WTC11 (cell line): ENCODE measurements around the gene SLC15A1. TPM values are rescaled to one million over a fixed set of nuclear protein-coding genes. Genes with fewer than 3 reads are reported as not detected.

ENCODE experiments used
- ATAC-seq: fragments of 200-7000 bp; cut with Tn5 transposase; 2 replicates; pipeline ENCODE4 v1.10.0; 2021; ENCODE audit warnings: mild to moderate bottlenecking, moderate library complexity
- CTCF ChIA-PET: fragments of 300-600 bp; sonication (Branson Sonifier 250); formaldehyde crosslinking; loops from one replicate; lab custom pipeline; 2021; ENCODE audit warnings: antibody characterized with exemption; lab: Charles Lee
- POLR2A ChIA-PET: fragments of 350-600 bp; sonication (Branson Sonifier 250); formaldehyde crosslinking; loops from one replicate; lab custom pipeline; 2021; ENCODE audit warnings: antibody characterized with exemption; lab: Charles Lee
- DNase-seq: peaks from one replicate; pipeline ENCODE4 v3.0.0; 2021; ENCODE audit warnings: low spot score
- H3K27ac Mint-ChIP-seq: 2 replicates; pipeline ENCODE4 v1.8.0; 2021; ENCODE audit warnings: mixed read lengths
- H3K27me3 Mint-ChIP-seq: 2 replicates; pipeline ENCODE4 v1.8.0; 2021; ENCODE audit warnings: low read depth, mild to moderate bottlenecking, moderate library complexity, mixed read lengths
- H3K36me3 Mint-ChIP-seq: 2 replicates; pipeline ENCODE4 v1.8.0; 2021; ENCODE audit warnings: mixed read lengths
- H3K4me1 Mint-ChIP-seq: 2 replicates; pipeline ENCODE4 v1.8.0; 2022; ENCODE audit warnings: mixed read lengths
- H3K4me3 Mint-ChIP-seq: 2 replicates; pipeline ENCODE4 v1.8.0; 2021; ENCODE audit warnings: mild to moderate bottlenecking, moderate library complexity, mixed read lengths
- H3K9me3 Mint-ChIP-seq: 2 replicates; pipeline ENCODE4 v1.8.0; 2021; ENCODE audit warnings: mixed read lengths
- ESRRA ChIP-seq: sonication (generic); formaldehyde crosslinking; IDR thresholded peaks from 2 replicates; pipeline ENCODE4 v1.8.1; 2022; ENCODE audit warnings: mild to moderate bottlenecking, missing genetic modification reagents, borderline replicate concordance
- GABPB1 ChIP-seq: sonication (generic); formaldehyde crosslinking; IDR thresholded peaks from 2 replicates; pipeline ENCODE4 v1.8.1; 2023; ENCODE audit warnings: mild to moderate bottlenecking, missing genetic modification reagents
- NFATC4 ChIP-seq: fragments of 250-450 bp; sonication (Bioruptor Pico); IDR thresholded peaks from 2 replicates; pipeline ENCODE4 v1.9.0; 2021; ENCODE audit warnings: mild to moderate bottlenecking
- NFYB ChIP-seq: sonication (generic); formaldehyde crosslinking; conservative IDR thresholded peaks from 2 replicates; pipeline ENCODE4 v1.8.0; 2022; ENCODE audit warnings: low read depth, missing genetic modification reagents
- OVOL2 ChIP-seq: fragments of 250-450 bp; sonication (Bioruptor Pico); IDR thresholded peaks from 2 replicates; pipeline ENCODE4 v1.9.0; 2021; ENCODE audit warnings: mild to moderate bottlenecking, borderline replicate concordance
- TEAD1 ChIP-seq: sonication (generic); formaldehyde crosslinking; IDR thresholded peaks from 2 replicates; pipeline ENCODE4 v1.8.0; 2022; ENCODE audit warnings: mild to moderate bottlenecking, missing genetic modification reagents
- total RNA-seq: library from RNA; stranded (reverse); gene quantifications from 3 replicates; pipeline ENCODE4 v1.2.3, GENCODE V29; 2021
- TF ChIP-seq, protein P1 (sequence below): sonication (generic); formaldehyde crosslinking; IDR thresholded peaks from 2 replicates; pipeline ENCODE4 v1.8.1; 2023; ENCODE audit warnings: mild to moderate bottlenecking, missing genetic modification reagents, moderate library complexity
- TF ChIP-seq, protein P2 (sequence below): fragments of 250-450 bp; sonication (Bioruptor Pico); IDR thresholded peaks from 2 replicates; pipeline ENCODE4 v1.9.0; 2021; ENCODE audit warnings: mild to moderate bottlenecking
- TF ChIP-seq, protein P3 (sequence below): sonication (generic); formaldehyde crosslinking; IDR thresholded peaks from 2 replicates; pipeline ENCODE4 v1.8.1; 2022; ENCODE audit warnings: low read depth, missing genetic modification reagents, borderline replicate concordance
- TF ChIP-seq, protein P4 (sequence below): sonication (generic); formaldehyde crosslinking; IDR thresholded peaks from 2 replicates; pipeline ENCODE4 v1.8.0; 2022; ENCODE audit warnings: missing genetic modification reagents
- TF ChIP-seq, protein P5 (sequence below): sonication (generic); formaldehyde crosslinking; IDR thresholded peaks from 2 replicates; pipeline ENCODE4 v1.8.0; 2022; ENCODE audit warnings: mild to moderate bottlenecking, missing genetic modification reagents
- TF ChIP-seq, protein P6 (sequence below): sonication (generic); formaldehyde crosslinking; IDR thresholded peaks from 2 replicates; pipeline ENCODE4 v1.8.0; 2022; ENCODE audit warnings: mild to moderate bottlenecking, missing genetic modification reagents
- TF ChIP-seq, protein P7 (sequence below): fragments of 200-600 bp; IDR thresholded peaks from 2 replicates; pipeline ENCODE4 v1.8.0; 2022; ENCODE audit warnings: antibody characterized with exemption
- TF ChIP-seq, protein P8 (sequence below): sonication (generic); formaldehyde crosslinking; IDR thresholded peaks from 2 replicates; pipeline ENCODE4 v1.8.1; 2023; ENCODE audit warnings: mild to moderate bottlenecking, missing genetic modification reagents

The SLC15A1 gene
- total RNA-seq, 1 experiment from 2014 or later: 2.3 TPM

DNA sequence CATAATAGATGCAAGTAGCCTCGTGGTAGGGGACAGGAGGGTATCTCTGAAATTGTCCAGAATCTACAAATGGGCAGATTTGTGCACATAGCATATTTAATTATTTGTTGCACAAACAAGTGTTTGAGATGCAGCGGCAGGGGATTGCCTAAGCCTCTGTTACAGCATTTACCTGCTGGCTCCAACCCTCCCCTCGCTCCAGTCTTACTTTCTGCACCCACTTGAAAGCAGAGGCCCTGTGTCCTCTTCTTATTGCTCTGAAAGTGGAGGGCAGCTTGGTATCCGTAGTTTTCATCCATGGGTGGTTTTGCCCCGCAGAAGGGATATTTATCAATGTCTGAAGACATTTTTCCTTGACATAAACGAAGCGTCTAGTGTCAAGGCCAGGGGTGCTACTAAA, 102.6 kb downstream of the SLC15A1 start:
- POLR2A ChIA-PET: no interaction called here
- Mint-ChIP-seq H3K27me3 (no peaks in the 10 kb centered on the region), H3K4me3 (no peak overlapping the region), H3K36me3 (no peaks in the 10 kb centered on the region), H3K4me1 (peaks cover 4% of the 10 kb centered on the region; the same call in 1 of the 2 replicates), H3K9me3 (no peaks in the 10 kb centered on the region), H3K27ac (no peak overlapping the region)
- DNase-seq (no peak), ATAC-seq (no peak)
- TF ChIP-seq, protein P1, sequence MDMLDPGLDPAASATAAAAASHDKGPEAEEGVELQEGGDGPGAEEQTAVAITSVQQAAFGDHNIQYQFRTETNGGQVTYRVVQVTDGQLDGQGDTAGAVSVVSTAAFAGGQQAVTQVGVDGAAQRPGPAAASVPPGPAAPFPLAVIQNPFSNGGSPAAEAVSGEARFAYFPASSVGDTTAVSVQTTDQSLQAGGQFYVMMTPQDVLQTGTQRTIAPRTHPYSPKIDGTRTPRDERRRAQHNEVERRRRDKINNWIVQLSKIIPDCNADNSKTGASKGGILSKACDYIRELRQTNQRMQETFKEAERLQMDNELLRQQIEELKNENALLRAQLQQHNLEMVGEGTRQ (CRISPR knock-in tag): no peak
- TF ChIP-seq, protein P2, sequence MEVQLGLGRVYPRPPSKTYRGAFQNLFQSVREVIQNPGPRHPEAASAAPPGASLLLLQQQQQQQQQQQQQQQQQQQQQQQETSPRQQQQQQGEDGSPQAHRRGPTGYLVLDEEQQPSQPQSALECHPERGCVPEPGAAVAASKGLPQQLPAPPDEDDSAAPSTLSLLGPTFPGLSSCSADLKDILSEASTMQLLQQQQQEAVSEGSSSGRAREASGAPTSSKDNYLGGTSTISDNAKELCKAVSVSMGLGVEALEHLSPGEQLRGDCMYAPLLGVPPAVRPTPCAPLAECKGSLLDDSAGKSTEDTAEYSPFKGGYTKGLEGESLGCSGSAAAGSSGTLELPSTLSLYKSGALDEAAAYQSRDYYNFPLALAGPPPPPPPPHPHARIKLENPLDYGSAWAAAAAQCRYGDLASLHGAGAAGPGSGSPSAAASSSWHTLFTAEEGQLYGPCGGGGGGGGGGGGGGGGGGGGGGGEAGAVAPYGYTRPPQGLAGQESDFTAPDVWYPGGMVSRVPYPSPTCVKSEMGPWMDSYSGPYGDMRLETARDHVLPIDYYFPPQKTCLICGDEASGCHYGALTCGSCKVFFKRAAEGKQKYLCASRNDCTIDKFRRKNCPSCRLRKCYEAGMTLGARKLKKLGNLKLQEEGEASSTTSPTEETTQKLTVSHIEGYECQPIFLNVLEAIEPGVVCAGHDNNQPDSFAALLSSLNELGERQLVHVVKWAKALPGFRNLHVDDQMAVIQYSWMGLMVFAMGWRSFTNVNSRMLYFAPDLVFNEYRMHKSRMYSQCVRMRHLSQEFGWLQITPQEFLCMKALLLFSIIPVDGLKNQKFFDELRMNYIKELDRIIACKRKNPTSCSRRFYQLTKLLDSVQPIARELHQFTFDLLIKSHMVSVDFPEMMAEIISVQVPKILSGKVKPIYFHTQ (CRISPR knock-in tag): no peak
- no peak for TF ChIP-seq NFATC4 (CRISPR knock-in tag)
- TF ChIP-seq, protein P3, sequence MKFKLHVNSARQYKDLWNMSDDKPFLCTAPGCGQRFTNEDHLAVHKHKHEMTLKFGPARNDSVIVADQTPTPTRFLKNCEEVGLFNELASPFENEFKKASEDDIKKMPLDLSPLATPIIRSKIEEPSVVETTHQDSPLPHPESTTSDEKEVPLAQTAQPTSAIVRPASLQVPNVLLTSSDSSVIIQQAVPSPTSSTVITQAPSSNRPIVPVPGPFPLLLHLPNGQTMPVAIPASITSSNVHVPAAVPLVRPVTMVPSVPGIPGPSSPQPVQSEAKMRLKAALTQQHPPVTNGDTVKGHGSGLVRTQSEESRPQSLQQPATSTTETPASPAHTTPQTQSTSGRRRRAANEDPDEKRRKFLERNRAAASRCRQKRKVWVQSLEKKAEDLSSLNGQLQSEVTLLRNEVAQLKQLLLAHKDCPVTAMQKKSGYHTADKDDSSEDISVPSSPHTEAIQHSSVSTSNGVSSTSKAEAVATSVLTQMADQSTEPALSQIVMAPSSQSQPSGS (CRISPR knock-in tag): no peak
- TF ChIP-seq, protein P4, sequence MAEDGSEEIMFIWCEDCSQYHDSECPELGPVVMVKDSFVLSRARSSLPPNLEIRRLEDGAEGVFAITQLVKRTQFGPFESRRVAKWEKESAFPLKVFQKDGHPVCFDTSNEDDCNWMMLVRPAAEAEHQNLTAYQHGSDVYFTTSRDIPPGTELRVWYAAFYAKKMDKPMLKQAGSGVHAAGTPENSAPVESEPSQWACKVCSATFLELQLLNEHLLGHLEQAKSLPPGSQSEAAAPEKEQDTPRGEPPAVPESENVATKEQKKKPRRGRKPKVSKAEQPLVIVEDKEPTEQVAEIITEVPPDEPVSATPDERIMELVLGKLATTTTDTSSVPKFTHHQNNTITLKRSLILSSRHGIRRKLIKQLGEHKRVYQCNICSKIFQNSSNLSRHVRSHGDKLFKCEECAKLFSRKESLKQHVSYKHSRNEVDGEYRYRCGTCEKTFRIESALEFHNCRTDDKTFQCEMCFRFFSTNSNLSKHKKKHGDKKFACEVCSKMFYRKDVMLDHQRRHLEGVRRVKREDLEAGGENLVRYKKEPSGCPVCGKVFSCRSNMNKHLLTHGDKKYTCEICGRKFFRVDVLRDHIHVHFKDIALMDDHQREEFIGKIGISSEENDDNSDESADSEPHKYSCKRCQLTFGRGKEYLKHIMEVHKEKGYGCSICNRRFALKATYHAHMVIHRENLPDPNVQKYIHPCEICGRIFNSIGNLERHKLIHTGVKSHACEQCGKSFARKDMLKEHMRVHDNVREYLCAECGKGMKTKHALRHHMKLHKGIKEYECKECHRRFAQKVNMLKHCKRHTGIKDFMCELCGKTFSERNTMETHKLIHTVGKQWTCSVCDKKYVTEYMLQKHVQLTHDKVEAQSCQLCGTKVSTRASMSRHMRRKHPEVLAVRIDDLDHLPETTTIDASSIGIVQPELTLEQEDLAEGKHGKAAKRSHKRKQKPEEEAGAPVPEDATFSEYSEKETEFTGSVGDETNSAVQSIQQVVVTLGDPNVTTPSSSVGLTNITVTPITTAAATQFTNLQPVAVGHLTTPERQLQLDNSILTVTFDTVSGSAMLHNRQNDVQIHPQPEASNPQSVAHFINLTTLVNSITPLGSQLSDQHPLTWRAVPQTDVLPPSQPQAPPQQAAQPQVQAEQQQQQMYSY: no peak
- TF ChIP-seq ESRRA (CRISPR knock-in tag): no peak
- CTCF ChIA-PET: interaction anchor here (0.8 to 1.2 kb wide), 3 partner anchors 23 to 167 kb away, joined by 3 to 4 read pairs (median 3); no protein-coding TSS in a partner anchor

DNA sequence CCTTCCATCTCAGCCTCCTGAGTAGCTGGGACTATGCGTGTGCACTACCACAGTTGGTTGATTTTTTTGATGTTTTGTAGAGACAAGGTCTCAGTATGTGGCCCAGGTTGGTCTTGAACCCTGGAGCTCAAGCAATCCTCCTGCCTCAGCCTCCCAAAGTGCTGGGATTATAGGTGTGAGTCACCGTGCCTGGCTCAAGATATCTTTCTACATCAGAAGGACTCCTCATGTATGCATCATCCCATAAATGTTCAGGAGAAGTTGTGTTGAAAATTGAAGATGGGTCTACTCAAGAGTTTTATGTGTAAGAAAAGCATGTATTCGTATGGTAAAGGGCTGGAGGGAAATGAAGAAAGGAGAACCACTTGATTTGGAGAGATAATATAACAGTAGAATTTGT, 103.8 kb downstream of the SLC15A1 start:
- H3K27ac Mint-ChIP-seq: no peak overlapping the region
- POLR2A ChIA-PET: no interaction called here
- ATAC-seq (no peak), DNase-seq (no peak)
- no peak overlapping the region for H3K4me3 Mint-ChIP-seq
- H3K4me1 Mint-ChIP-seq: peaks cover 4% of the 10 kb centered on the region; the same call in 1 of the 2 replicates
- H3K9me3 Mint-ChIP-seq: no peaks in the 10 kb centered on the region
- H3K27me3 Mint-ChIP-seq: no peaks in the 10 kb centered on the region
- CTCF ChIA-PET: interaction anchor here (0.7 kb wide), 1 partner anchor 201 kb away, joined by 3 read pairs; no protein-coding TSS in a partner anchor
- H3K36me3 Mint-ChIP-seq: no peaks in the 10 kb centered on the region
- TF ChIP-seq OVOL2 (CRISPR knock-in tag) (no peak), TEAD1 (CRISPR knock-in tag) (no peak), GABPB1 (CRISPR knock-in tag) (no peak), NFYB (CRISPR knock-in tag) (no peak)
- TF ChIP-seq, protein P4: no peak
- TF ChIP-seq, protein P5, sequence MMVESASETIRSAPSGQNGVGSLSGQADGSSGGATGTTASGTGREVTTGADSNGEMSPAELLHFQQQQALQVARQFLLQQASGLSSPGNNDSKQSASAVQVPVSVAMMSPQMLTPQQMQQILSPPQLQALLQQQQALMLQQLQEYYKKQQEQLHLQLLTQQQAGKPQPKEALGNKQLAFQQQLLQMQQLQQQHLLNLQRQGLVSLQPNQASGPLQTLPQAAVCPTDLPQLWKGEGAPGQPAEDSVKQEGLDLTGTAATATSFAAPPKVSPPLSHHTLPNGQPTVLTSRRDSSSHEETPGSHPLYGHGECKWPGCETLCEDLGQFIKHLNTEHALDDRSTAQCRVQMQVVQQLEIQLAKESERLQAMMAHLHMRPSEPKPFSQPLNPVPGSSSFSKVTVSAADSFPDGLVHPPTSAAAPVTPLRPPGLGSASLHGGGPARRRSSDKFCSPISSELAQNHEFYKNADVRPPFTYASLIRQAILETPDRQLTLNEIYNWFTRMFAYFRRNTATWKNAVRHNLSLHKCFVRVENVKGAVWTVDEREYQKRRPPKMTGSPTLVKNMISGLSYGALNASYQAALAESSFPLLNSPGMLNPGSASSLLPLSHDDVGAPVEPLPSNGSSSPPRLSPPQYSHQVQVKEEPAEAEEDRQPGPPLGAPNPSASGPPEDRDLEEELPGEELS: no peak
- TF ChIP-seq, protein P6, sequence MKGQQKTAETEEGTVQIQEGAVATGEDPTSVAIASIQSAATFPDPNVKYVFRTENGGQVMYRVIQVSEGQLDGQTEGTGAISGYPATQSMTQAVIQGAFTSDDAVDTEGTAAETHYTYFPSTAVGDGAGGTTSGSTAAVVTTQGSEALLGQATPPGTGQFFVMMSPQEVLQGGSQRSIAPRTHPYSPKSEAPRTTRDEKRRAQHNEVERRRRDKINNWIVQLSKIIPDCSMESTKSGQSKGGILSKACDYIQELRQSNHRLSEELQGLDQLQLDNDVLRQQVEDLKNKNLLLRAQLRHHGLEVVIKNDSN (CRISPR knock-in tag): no peak
- TF ChIP-seq, protein P7, sequence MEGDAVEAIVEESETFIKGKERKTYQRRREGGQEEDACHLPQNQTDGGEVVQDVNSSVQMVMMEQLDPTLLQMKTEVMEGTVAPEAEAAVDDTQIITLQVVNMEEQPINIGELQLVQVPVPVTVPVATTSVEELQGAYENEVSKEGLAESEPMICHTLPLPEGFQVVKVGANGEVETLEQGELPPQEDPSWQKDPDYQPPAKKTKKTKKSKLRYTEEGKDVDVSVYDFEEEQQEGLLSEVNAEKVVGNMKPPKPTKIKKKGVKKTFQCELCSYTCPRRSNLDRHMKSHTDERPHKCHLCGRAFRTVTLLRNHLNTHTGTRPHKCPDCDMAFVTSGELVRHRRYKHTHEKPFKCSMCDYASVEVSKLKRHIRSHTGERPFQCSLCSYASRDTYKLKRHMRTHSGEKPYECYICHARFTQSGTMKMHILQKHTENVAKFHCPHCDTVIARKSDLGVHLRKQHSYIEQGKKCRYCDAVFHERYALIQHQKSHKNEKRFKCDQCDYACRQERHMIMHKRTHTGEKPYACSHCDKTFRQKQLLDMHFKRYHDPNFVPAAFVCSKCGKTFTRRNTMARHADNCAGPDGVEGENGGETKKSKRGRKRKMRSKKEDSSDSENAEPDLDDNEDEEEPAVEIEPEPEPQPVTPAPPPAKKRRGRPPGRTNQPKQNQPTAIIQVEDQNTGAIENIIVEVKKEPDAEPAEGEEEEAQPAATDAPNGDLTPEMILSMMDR: no peak
- TF ChIP-seq, protein P8, sequence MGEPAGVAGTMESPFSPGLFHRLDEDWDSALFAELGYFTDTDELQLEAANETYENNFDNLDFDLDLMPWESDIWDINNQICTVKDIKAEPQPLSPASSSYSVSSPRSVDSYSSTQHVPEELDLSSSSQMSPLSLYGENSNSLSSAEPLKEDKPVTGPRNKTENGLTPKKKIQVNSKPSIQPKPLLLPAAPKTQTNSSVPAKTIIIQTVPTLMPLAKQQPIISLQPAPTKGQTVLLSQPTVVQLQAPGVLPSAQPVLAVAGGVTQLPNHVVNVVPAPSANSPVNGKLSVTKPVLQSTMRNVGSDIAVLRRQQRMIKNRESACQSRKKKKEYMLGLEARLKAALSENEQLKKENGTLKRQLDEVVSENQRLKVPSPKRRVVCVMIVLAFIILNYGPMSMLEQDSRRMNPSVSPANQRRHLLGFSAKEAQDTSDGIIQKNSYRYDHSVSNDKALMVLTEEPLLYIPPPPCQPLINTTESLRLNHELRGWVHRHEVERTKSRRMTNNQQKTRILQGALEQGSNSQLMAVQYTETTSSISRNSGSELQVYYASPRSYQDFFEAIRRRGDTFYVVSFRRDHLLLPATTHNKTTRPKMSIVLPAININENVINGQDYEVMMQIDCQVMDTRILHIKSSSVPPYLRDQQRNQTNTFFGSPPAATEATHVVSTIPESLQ: no peak
